ENCODE measurements around the gene PRSS16.
"Not testable (repeated sequence)": the region's sequence is repeated elsewhere in the genome, so short reads cannot be mapped to it uniquely, and the experiment has no call there.

PRSS16 gene, protein sequence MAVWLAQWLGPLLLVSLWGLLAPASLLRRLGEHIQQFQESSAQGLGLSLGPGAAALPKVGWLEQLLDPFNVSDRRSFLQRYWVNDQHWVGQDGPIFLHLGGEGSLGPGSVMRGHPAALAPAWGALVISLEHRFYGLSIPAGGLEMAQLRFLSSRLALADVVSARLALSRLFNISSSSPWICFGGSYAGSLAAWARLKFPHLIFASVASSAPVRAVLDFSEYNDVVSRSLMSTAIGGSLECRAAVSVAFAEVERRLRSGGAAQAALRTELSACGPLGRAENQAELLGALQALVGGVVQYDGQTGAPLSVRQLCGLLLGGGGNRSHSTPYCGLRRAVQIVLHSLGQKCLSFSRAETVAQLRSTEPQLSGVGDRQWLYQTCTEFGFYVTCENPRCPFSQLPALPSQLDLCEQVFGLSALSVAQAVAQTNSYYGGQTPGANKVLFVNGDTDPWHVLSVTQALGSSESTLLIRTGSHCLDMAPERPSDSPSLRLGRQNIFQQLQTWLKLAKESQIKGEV

DNA sequence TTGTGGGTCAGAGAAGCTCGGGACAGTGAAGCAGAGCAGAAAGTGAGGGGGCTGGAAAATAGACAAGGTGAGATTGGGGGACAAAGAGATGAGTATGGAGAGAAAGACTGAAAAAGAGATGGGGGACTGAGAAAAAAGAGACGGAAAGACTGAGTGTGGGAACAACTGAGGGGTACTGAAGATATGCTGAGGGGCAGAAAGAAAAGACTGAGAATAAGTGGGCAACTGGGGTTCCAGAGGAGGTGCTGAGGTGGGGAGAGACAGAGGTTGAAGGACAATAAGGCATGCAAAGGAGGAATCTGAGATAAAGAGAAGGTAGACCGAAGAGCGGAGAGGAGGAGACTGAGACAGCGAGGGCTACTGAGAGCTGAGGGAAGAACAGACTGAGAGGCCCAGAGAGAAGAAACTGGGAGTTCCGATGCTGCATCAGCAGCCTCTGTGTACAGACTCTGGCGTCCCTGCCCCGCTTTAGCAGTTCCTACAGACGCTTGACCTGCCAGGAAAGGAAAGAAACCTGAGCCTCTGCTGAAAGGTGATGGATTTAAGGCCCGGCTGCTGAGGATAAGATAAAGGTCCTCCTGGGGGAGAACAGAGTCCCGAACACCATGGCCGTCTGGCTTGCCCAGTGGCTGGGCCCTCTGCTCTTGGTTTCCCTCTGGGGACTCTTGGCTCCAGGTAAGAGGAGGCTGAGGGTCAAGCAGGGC, at the start of gene PRSS16:
PRSS16 (plus strand) TSS at position 569 of the 704 bp plus-strand sequence; CDS start at position 606, 37 bp downstream.
- no peak for DNase-seq (ENCODE audit: low read depth)

DNA sequence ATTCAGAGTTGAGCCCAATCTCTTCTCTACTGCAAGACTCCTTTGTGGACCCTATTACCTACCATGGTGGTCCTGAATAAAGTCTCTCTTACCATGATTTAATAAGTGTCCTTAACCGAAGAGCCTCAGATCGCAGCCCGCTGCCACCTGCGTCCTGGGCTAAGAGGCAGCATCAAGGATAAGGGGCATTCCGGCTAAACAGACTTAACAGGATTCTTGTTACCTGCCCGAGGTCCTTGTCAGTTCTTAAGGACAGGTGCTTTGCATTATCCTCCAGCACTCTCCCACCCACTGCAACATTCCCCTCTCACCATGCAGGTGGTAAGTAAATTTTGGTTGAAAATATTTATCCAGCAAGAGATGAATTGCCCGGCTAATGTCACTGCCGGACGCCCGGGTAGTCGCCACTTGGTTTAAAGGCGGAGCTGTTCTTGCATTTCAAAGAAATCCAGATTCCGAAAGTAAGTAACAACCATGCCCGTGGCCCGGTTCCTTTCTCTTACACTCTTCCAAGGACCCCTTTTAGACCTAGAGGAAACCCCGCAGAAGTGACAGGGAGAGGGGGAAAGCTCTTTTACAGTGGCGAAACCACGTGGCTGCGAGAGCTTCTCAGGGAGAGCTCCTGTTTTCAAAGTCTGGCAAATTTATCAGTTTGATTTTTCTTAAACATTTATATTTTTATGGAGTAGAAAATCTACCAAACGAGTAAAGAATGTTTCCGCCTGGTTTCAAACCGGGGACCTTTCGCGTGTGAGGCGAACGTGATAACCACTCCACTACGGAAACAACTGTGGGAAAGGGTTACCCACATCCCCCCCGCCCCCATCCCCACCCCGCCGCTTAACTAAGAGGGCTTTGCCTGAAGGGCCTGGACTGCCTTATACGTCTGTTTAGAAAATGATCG, 41.9 kb upstream of the PRSS16 start:
- no peak for DNase-seq (ENCODE audit: low read depth)

DNA sequence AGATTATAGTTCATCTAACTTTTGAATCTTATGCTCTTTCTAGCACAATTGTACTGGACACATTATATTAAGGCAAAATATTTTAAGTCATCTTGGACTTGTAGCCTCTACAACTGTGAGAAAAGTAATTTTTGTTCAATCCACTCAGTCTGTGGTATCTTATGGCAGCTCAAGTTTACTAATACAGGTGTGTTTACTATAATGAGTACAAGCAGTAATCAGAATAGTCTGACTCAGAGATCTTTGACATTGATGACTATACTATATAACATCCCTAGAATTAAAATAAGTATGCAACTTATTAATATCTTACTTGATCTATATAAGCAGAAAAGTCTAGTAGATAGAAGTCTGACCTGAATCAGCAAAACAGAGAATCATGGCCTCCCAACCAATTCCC, 40.7 kb upstream of the PRSS16 start:
- no peak for DNase-seq (ENCODE audit: low read depth)

DNA sequence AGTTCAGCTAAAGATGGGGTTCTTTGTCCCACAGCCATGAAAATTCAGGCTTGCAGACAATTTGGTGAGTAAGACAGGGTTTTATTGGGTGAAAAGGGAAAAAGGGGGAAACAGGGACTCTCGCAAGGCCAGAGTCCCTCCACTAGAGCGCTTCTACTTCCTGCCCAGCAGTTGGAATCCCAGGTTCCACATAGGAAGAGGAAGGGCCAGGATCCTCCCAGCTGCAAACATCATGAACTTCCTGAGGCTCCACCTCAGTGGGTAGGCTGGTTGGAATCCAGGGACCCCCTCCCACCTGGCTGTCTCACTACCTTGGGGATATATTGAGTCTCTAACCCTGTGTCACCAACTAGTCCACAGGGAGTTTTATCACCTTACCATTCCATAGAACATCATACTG, 39.5 kb upstream of the PRSS16 start:
- no peak for DNase-seq (ENCODE audit: low read depth)

DNA sequence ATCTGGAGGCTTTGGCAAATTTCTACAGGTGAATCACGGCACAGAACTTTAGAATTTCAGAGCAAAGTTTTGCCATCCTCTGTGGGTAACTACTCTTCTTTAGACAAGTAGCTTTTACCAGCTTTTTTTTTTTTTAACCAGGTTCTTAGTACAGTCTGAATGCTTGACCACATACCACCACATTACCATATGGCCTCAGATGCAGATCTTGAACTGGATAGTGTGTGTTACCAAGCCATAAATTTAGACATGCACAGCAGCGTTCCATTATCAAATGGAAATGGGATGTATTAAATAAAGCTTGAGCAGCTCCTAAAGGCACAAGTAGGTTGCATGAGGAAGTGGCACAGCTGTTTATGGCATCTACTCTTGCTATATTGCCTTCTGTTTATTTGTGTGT, 38.3 kb upstream of the PRSS16 start:
- DNase-seq (ENCODE audit: low read depth): no peak

DNA sequence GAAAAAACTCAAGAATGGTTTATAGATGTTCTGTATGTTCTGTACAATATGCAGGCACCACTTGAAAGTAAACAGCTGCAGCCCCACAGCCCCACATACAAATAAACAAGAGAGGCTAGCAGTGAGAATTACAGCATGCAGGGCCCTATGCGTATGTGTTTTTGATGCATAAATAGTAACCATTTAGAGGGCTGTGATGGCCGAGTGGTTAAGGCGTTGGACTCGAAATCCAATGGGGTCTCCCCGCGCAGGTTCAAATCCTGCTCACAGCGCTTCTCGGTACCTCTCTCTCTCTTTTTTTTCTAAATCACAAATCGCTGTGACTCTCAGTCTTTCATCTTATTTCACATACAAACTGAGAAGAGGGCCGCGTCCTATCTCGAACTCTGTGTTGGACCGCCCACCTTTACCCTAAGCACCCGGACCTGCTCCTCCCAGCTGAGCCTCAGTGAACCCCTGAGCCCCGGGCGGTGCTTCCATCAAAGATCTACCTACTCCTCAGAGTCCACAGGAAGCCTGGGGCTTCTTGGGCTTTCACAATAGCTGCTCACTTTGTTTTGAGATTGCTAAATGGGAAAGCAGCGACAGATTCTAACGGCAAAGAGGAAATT, 37.7 kb upstream of the PRSS16 start:
- no peak for DNase-seq (ENCODE audit: low read depth)

DNA sequence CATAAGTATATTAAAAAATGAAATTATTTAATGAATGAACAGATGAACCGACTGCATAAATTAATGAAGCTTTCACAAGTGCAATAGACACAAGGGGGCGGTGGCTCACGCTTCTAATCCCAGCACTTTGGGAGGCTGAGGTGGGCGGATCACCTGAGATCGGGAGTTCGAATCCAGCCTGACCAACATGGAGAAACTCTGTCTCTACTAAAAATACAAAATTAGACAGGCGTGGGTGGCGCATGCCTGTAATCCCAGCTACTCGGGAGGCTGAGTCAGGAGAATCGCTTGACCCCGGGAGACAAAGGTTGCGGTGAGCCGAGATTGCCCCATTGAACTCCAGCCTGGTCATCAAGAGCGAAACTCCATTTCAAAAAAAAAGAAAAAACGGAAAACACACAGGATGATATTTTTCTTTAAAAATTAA, 34.4 kb upstream of the PRSS16 start:
- DNase-seq (ENCODE audit: low read depth): not testable (repeated sequence)

DNA sequence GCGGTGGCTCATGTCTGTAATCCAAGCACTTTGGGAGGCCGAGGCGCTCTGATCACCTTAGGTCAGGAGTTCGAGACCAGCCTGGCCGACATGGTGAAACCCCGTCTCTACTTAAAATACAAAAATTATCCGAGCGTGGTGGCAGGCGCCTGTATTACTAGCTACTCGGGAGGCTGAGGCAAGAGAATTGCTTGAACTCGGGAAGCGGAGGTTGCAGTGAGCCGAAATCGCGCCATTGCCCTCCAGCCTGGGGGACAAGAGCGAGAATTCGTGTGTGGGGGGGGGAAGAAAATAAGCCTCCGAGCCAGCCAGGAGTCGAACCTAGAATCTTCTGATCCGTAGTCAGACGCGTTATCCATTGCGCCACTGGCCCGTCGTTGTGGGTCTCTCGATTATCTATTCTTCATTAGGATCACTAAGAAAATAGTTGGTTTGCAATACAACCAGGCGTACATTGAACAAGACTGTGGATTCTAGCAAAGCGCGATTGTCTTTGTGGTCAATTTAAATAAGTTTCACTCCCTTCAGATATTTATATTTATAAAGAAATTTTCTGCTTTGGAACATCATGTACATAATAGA, 33.9 kb upstream of the PRSS16 start:
- DNase-seq (ENCODE audit: low read depth): no peak

DNA sequence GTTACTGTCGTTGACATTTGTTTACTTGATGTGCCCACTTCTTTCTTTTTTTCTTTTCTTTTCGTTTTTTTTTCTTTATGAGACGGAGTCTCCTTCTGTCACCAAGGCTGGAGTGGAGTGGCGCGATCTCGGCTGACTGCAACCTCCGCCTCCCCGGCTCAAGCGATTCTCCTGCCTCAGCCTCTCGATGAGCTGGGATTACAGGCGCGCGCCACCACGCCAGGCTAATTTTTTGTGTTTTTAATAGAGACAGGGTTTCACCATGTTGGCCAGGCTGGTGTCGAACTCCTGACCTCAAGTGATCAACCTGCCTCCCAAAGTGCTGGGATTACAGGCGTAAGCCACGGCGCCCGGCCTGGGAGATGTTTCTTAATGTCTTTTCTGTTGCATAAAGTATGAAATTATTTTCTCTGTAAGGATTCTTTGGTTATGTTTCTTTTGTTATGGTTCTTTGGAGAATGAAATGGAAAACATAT, 33.3 kb upstream of the PRSS16 start:
- no peak for DNase-seq (ENCODE audit: low read depth)

DNA sequence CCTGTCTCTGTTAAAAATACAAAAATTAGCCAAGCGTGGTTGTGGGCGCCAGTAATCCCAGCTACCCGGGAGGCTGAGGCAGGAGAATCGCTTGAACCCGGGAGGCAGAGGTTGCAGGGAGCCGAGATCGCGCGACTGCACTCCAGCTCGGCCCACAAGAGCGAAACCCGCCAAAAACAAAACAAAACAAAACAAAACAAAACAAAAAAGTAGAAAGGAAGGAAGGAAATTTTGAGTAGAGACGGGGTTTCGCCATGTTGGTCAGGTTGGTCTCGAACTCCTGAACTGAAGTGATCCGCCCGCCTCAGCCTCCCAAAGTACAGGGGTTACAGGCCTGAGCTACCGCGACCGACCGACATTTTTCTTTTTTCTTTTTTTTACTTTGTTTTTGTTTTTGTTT, 30.6 kb upstream of the PRSS16 start:
- DNase-seq (ENCODE audit: low read depth): no peak

DNA sequence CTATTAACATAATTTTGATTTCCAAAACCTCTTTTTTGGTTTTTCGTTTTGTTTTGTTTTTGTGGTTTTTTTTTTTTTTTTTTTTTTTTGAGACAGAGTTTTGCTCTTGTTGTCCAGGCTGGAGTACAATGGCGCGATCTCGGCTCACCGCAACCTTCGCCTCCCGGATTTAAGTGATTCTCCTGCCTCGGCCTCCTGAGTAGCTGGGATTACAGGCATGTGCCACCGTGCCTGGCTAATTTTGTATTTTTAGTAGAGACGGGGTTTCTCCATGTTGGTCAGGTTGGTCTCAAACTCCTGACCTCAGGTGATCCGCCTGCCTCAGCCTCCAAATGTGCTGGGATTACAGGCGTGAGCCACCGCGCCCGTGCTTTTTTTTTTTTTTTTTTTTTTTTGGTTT, 24.5 kb upstream of the PRSS16 start:
- DNase-seq (ENCODE audit: low read depth): not testable (repeated sequence)

DNA sequence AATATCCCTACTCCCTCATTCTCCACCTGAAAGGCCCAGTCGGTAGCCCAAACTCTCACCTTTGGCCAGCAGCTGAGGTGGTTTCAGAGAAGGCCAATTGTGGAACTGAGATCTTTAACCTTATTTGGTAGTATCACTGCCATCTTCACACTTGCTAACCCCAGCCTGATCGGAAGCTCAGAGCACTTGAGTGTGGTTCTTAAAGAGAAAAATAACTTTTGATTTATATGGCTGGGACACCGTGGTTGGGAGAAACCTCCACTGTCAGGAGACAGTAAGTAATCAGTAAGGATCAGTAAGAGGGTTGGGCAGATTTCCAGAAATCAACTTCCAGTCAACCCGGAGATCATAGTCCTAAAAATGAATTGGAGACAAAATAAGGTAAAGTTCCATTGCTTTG, 22.8 kb upstream of the PRSS16 start:
- no peak for DNase-seq (ENCODE audit: low read depth)

DNA sequence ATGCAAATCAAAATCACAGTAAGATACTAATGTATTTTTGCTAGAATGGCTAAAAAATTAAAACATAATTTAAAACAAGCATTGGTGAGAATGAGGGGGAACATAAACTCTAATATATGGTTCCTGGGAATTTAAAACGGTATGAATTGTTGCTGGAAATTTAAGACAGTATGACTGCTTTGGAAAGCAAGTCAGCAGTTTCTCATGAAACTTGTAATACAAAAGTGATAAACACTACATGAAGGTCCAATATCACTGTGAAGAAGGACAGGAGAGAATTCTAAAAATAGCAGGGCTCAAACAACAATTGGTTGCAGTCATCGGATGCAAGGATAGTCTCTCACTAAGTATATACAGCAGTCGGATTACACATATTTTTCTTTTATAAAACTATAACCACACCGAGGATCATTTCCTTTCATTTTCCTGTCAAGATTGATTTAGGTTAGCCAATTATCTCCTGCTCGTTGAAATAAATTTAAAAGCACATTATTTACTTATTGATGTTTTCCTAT, 18.5 kb upstream of the PRSS16 start:
- DNase-seq (ENCODE audit: low read depth): no peak

DNA sequence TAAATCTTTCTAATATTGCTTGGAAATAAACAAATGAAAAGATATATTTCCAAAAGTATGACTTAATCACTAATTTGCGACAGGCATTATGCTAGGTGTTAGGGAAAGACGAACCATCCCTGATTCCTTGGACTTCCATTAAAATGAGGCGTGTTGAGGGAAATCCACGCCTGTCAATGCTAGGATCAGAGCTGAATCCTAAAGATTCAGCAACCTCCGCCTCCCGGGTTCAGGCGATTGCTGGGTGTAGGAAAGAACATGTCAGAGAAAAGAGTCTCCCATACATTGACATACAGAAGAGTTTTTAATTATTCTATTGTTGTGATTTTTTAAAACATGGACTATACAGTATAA, 16.8 kb upstream of the PRSS16 start:
- no peak for DNase-seq (ENCODE audit: low read depth)

DNA sequence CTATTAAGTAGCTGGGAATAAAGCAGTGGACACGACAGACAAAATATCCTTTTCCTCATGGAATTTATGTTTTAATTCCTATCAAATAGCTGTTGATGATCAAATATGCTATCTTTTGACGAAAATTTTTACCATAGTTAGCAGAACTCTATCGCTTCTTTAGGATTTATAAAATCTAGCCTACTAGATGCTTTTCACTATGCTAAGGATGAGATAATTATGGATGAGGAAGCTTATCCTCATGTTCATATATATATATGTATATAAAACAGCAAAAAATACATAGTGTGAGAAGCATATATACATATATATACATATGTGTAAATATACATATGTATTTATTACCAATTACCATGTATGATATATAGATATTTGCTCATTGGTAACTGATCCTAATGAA, 12.9 kb upstream of the PRSS16 start:
- DNase-seq (ENCODE audit: low read depth): no peak

DNA sequence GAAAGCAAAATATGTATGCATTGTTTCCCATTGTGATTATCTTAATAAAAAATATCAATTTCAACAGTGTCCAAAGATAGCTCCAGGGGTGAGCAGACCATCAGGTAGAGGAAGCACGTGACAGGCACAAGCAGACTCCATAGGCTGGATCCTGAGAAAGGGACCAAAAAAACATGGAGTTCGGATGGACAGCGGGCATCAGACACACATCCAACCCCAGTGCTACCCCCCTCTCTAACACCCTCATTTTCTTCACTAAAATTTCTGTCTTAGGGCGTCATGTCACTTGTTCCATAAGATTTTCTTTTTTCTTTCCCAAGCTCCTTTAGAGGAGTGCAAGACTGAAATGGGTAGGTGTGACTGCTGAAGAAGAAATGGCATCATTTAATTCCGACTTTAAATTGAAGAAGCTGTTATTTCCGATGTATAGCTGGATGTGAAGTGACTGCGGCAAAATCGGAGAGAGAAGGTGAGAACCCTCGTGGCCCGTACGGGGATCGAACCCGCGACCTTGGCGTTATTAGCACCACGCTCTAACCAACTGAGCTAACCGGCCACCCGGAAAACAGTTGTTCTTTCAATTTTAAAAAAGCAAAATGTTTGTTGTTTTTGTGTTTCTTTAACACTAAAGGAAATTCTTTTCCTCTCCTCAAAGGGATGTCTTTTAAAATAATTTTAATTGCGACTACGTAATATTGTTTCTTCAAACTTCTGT, 10.3 kb upstream of the PRSS16 start:
- DNase-seq (ENCODE audit: low read depth): no peak

DNA sequence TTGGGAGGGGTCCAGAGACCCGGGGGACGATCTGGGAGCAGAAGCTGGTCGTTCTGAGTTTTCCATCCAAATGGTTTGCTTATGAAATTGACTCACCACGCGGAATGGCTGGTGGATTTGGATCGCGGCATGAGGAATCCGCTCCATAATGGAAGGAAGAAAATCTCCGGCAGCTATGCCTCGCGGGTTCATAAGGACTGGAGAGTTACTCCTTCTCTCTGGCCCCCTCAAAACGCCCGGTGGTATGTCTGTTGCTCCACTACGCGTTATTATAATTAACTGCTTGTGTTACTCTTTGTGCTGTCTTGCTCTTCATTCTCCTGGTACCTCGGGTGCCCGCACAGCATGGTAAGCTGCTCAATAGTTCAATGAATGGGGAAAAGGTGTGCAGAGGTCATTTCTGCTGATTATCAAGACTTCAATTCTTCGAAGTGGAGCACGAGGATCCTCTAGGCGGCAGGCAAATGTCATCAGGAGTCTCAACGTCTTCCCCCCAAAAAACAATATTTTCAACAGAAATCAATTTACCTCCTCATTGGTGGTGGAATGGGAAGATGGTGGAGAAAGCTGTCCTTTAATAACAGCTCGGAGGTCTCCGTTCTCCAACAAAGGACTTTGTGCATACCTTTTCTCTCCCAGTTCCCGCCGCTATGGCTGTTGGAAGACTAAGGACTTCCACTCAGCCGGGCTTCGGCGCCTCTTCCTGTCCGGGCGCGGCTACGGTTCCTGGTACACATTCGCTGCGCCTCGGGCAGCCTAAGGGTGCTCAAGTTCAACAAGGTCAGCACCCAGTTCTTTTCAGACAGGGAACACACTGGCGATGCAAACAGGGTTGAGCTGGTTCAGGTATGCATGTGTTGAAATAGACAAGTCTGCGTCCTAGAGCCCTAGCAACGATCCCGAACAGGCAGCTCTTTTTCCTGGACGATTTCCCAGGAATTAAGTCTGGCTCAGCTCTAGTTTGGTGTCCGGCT, 9.2 kb upstream of the PRSS16 start:
- DNase-seq (ENCODE audit: low read depth): no peak

DNA sequence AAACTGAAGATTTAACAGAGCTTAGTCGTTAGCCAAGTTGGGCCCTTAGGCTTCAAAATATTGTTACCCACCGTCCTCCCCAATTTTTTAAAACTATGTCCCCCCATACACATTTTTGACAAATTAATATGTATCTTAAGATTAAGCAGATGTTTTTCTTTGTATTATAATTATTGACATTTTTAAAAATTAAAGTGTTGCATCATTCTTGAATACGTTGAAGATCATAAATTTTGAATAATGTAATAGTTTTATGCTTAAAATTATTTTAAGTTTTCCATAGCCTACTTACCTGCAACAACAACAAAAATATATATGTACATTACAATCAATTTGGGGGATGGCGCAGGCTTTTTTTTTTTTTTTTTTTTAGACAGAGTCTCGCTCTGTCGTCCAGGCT, 8.2 kb upstream of the PRSS16 start:
- no peak for DNase-seq (ENCODE audit: low read depth)

DNA sequence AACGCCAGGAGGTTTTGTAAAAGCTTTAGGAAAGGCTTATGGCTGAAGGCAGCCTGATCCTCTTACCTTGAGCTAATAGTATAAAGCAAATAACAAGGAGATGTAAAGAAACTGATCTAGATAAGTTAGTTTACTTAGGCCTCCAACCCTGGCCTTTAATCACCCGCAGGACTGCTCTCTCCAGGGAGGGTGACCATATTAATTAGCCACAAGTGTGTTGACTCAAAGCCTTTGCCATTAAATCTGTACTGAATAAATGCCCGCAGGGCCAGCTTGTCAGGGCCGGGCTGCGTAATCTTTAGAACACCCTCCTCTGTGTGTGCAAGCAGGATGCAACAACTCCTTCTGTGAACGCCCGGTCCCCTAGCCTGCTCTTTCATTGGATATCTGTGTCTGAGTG, 6.1 kb upstream of the PRSS16 start:
- no peak for DNase-seq (ENCODE audit: low read depth)
